GM12891 (cell line): ENCODE data around the gene LTB.

Source experiments
- DNase-seq: peaks from one replicate; pipeline ENCODE4 v3.0.0; 2011; ENCODE audit warnings: low spot score; ENCODE audit not compliant: insufficient read length
- FAIRE-seq: peaks from 2 replicates; lab custom pipeline; 2011; peaks lifted over from hg19 to GRCh38; lab: Jason Lieb, UNC
- PAX5 ChIP-seq: IDR thresholded peaks from 2 replicates; pipeline ENCODE4 v1.6.1; 2011; ENCODE audit warnings: low read length, moderate library complexity, mild to moderate bottlenecking; ENCODE audit not compliant: insufficient read depth, severe bottlenecking
- POLR2A ChIP-seq: IDR thresholded peaks from 2 replicates; pipeline ENCODE4 v1.6.1; 2011; ENCODE audit warnings: low read depth, low read length, control low read depth
- POLR2AphosphoS5 ChIP-seq: IDR thresholded peaks from 2 replicates; pipeline ENCODE4 v1.6.1; 2011; ENCODE audit warnings: low read depth, low read length, control low read depth
- POU2F2 ChIP-seq: IDR thresholded peaks from 2 replicates; pipeline ENCODE4 v1.6.1; 2011; ENCODE audit warnings: low read depth, mild to moderate bottlenecking, control low read depth, low read length, moderate library complexity
- SPI1 ChIP-seq: IDR thresholded peaks from 2 replicates; pipeline ENCODE4 v1.6.1; 2011; ENCODE audit warnings: low read depth, low read length, control low read depth
- TAF1 ChIP-seq: IDR thresholded peaks from 2 replicates; pipeline ENCODE4 v1.6.1; 2011; ENCODE audit warnings: low read depth, low read length, control low read depth

Gene LTB

DNA sequence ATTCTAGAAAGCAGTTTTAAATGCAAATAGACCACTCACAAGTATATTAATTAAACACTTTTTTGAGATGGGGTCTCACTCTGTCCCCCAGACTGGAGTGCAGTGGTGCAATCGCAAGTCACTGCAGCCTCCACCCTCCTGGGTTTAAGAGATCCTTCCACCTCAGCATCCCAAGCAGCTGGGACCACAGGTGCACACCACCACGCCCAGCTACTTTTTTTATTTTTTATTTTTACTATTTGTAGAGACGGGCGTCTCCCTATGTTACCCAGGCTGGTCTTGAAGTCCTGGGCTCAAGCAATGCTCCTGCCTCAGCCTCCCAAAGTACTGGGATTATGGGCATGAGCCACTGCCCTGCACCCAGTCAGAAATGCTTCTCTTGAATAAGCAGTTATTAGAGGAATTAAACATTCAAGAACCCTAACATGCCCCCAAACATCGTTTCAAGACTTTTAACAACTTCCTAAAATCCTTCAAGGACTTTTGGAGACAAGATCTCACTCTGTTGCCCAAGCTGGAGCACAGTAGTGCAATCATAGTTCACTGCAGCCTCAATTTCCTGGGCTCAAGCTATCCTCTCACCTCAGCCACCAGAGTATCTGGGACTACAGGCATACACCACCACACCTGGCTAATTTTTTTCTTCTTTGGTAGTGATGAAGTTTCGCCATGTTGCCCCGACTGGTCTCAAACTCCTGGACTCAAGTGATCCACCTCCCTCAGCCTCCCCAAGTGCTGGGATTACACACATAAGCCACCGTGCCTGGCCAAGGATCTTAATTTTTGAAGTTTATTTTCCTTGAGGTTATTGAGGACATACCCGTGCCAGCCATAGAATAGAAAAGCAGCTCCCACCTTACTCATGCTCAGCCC, 50.2 kb downstream of the LTB start:
- DNase-seq (no peak), FAIRE-seq (no peak)
- TF ChIP-seq PAX5, result no peak
- no peak; the same call in 1 of the 2 replicates for TF ChIP-seq POLR2AphosphoS5
- TF ChIP-seq POLR2A, result no peak
- TF ChIP-seq TAF1, result no peak
- no peak for TF ChIP-seq SPI1
- no peak for TF ChIP-seq POU2F2

DNA sequence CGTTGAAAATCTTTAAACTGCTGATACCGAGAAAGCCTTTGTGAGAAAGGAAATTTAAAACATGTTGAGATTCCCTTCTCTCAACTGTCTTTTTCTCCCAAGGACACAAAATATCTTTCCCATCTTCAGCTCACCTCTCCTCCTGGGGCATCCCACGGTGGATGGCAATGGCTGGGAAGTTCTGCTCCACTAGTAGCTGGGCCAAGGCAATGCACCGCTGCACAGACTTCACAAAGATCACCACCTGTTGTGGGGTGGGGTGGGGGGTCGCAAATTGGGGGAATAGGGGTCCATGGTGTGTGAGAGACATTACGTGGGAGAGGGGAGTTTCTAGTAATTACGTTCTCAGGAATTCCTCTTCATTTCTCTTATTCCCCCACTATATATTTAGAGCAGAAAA, 51.1 kb downstream of the LTB start:
- FAIRE-seq (no peak), DNase-seq (no peak)
- TF ChIP-seq POLR2AphosphoS5 (no peak), TAF1 (no peak), SPI1 (no peak), PAX5 (no peak), POLR2A (no peak), POU2F2 (no peak)

DNA sequence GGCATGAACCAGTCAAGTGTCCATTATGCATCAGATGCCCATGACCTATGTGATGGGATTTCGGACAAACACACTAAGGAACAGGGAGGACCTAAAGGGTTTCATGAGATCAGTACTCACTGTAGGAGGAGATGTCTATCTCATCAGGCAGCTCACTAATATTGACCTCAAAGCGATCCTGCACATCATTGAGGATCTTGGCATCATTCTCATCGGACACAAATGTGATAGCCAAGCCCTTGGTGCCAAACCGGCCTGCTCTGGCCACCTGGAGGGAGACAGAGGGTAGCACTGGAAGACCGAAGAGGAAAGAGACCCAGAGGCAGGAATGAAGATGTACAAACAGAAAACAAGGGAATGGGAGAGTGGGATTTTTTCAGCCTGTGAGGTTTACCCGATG, 51.6 kb downstream of the LTB start:
- TF ChIP-seq POLR2AphosphoS5, result peak; percentile 18; the same call in 1 of the 2 replicates
- TF ChIP-seq PAX5, result no peak
- TF ChIP-seq POLR2A, result 0 out of 2 replicates have a peak, but pooled peaks have one; percentile 25
- FAIRE-seq (no peak), DNase-seq (no peak)
